OCI-LY7 (cell line): ENCODE measurements around the gene SPRYD4. TPM values are rescaled to one million over a fixed set of nuclear protein-coding genes. Genes with fewer than 3 reads are reported as not detected.
"Not testable (repeated sequence)": the region's sequence is repeated elsewhere in the genome, so short reads cannot be mapped to it uniquely, and the experiment has no call there.

Experiments
- BruUV-seq: library from RNA; stranded (reverse); fragments of 400-500 nt; replicated peaks from 2 replicates; lab custom pipeline; 2021; lab: Mats Ljungman, UMichigan
- CTCF ChIA-PET: fragments of 300-600 bp; sonication (Branson Sonifier 250); formaldehyde crosslinking; loops from one replicate; lab custom pipeline; 2022; ENCODE audit warnings: antibody characterized with exemption; ENCODE audit not compliant: unreplicated experiment; lab: Charles Lee
- POLR2A ChIA-PET: fragments of 300-600 bp; sonication (Branson Sonifier 250); formaldehyde crosslinking; loops from one replicate; lab custom pipeline; 2022; ENCODE audit warnings: antibody characterized with exemption; lab: Charles Lee
- DNase-seq: peaks from one replicate; pipeline ENCODE4 v3.0.0-alpha.2; 2015; ENCODE audit warnings: low spot score
- H2AFZ ChIP-seq: fragments of 200-600 bp; sonication (generic), shearing (Covaris generic); 2 replicates; pipeline ENCODE4 v1.6.1; 2014; ENCODE audit warnings: mild to moderate bottlenecking, antibody characterized with exemption, low read length, moderate library complexity
- H3K27ac ChIP-seq: fragments of 200-600 bp; sonication (generic); 2 replicates; pipeline ENCODE4 v1.5.1; 2014; ENCODE audit warnings: mixed run types, low read depth, mild to moderate bottlenecking, moderate library complexity, low read length, inconsistent platforms; ENCODE audit not compliant: poor library complexity, severe bottlenecking
- H3K36me3 ChIP-seq: fragments of 200-600 bp; sonication (generic); 2 replicates; pipeline ENCODE4 v1.6.1; 2014; ENCODE audit warnings: mild to moderate bottlenecking, antibody characterized with exemption, low read length, moderate library complexity, mixed read lengths; ENCODE audit not compliant: insufficient read depth
- H3K4me1 ChIP-seq: fragments of 200-600 bp; sonication (generic); 2 replicates; pipeline ENCODE4 v1.5.1; 2014; ENCODE audit warnings: mild to moderate bottlenecking, low read length; ENCODE audit not compliant: insufficient read depth, poor library complexity, severe bottlenecking
- H3K4me2 ChIP-seq: fragments of 200-600 bp; sonication (generic); 2 replicates; pipeline ENCODE4 v1.6.1; 2014; ENCODE audit warnings: mild to moderate bottlenecking, low read length
- H3K4me3 ChIP-seq: fragments of 200-600 bp; sonication (generic); 2 replicates; pipeline ENCODE4 v1.5.1; 2014; ENCODE audit warnings: mild to moderate bottlenecking, low read depth, low read length; ENCODE audit not compliant: poor library complexity, severe bottlenecking
- H3K79me2 ChIP-seq: fragments of 200-600 bp; sonication (generic); 2 replicates; pipeline ENCODE4 v1.6.1; 2016; ENCODE audit warnings: low read depth, mild to moderate bottlenecking, low read length, moderate library complexity, mixed read lengths; ENCODE audit not compliant: insufficient read depth
- H3K9me2 ChIP-seq: fragments of 200-600 bp; sonication (generic); 2 replicates; pipeline ENCODE4 v1.6.1; 2016; ENCODE audit warnings: mild to moderate bottlenecking, low read length, mixed read lengths; ENCODE audit not compliant: insufficient read depth
- H3K9me3 ChIP-seq: fragments of 200-600 bp; sonication (generic); 2 replicates; pipeline ENCODE4 v1.6.1; 2014; ENCODE audit warnings: mild to moderate bottlenecking, mixed run types, low read length, mixed read lengths
- H4K20me1 ChIP-seq: fragments of 200-600 bp; sonication (generic); 2 replicates; pipeline ENCODE4 v1.6.1; 2014; ENCODE audit warnings: mild to moderate bottlenecking, antibody characterized with exemption, low read length, moderate library complexity, mixed read lengths; ENCODE audit not compliant: insufficient read depth
- EZH2phosphoT487 ChIP-seq: fragments of 200-600 bp; sonication (generic); IDR thresholded peaks from 2 replicates; pipeline ENCODE4 v1.6.1; 2018; ENCODE audit warnings: low read depth, borderline replicate concordance, mild to moderate bottlenecking, mixed run types, antibody characterized with exemption, low read length, moderate library complexity, mixed read lengths
- intact Hi-C: fragments of 100-400 bp; cut with micrococcal nuclease; formaldehyde crosslinking; loops from one replicate; pipeline ENCODE4 v1.10.0; 2022; ENCODE audit not compliant: unreplicated experiment
- total RNA-seq, 2 experiments: library from RNA; depleted of rRNA in 1 of 2; stranded (reverse); fragments of >200 nt in 1 of 2; shearing (Covaris generic) in 1 of 2; gene quantifications; 2 replicates each; pipeline ENCODE4 v1.2.3, GENCODE V29; 2014 to 2022
- TF ChIP-seq, protein P1 (sequence below): fragments of 200-600 bp; sonication (generic); conservative IDR thresholded peaks from 2 replicates; pipeline ENCODE4 v1.5.1; 2014; ENCODE audit warnings: mild to moderate bottlenecking, antibody characterized with exemption, low read length, moderate library complexity, mixed read lengths

Gene SPRYD4
- total RNA-seq, 2 experiments from 2014 or later, result 5.9 to 7.5 TPM

DNA sequence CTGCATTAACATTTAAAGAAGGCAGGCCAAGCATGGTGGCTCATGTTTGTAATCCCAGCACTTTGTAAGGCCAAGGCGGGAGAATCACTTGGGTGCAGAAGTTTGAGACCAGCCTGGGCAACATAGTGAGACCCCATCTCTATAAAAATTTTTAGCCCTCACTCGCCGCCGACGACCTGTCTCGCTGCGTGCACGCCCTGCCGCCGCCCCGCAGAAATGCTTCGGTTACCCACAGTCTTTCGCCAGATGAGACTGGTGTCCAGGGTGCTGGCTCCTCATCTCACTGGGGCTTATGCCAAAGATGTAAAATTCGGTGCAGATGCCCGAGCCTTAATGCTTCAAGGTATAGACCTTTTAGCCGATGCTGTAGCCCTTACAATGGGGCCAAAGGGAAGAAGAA lies 42.4 kb downstream of the SPRYD4 start:
- POLR2A ChIA-PET, result no interaction called here
- Histone ChIP-seq H3K9me3 (no peaks in the 10 kb centered on the region), H2AFZ (no peak overlapping the region), H3K9me2 (no peaks in the 10 kb centered on the region), H3K36me3 (no peaks in the 10 kb centered on the region), H3K27ac (no peak overlapping the region), H4K20me1 (no peaks in the 10 kb centered on the region), H3K79me2 (no peaks in the 10 kb centered on the region), H3K4me1 (no peaks in the 10 kb centered on the region), H3K4me2 (no peak overlapping the region), H3K4me3 (no peak overlapping the region)
- TF ChIP-seq, protein P1, sequence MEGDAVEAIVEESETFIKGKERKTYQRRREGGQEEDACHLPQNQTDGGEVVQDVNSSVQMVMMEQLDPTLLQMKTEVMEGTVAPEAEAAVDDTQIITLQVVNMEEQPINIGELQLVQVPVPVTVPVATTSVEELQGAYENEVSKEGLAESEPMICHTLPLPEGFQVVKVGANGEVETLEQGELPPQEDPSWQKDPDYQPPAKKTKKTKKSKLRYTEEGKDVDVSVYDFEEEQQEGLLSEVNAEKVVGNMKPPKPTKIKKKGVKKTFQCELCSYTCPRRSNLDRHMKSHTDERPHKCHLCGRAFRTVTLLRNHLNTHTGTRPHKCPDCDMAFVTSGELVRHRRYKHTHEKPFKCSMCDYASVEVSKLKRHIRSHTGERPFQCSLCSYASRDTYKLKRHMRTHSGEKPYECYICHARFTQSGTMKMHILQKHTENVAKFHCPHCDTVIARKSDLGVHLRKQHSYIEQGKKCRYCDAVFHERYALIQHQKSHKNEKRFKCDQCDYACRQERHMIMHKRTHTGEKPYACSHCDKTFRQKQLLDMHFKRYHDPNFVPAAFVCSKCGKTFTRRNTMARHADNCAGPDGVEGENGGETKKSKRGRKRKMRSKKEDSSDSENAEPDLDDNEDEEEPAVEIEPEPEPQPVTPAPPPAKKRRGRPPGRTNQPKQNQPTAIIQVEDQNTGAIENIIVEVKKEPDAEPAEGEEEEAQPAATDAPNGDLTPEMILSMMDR, result no peak
- TF ChIP-seq EZH2phosphoT487, result no peak
- no TSS peak for BruUV-seq
- CTCF ChIA-PET, result no interaction called here
- DNase-seq, result no peak
- intact Hi-C loops, result loop anchor here (5.0 to 10.0 kb wide), 2 partner anchors 82 to 604 kb away; partner anchors contain the start of gene STAT6

DNA sequence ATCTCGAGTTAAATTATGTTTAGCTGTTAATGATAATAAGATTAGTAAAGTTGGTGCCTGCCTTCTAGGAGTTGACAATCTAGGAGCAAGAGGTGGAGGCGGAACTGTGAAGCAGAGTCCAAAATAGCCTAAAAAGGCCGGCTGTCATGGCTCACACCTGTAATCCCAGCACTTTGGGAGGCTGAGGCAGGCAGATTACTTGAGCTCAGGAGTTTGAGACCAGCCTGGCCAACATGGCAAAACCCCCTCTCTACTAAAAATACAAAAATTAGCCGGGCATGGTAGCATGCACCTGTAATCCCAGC lies 45.6 kb downstream of the SPRYD4 start:
- not testable (repeated sequence) for H3K27ac ChIP-seq, H2AFZ ChIP-seq, H3K4me2 ChIP-seq, H3K4me3 ChIP-seq, H3K4me1 ChIP-seq, H3K9me2 ChIP-seq, DNase-seq, BruUV-seq, H3K9me3 ChIP-seq, H3K79me2 ChIP-seq, H3K36me3 ChIP-seq, H4K20me1 ChIP-seq
- ChIA-PET CTCF (interaction anchor here (1.6 kb wide), 1 partner anchor 123 kb away, joined by 7 read pairs; no protein-coding TSS in a partner anchor), POLR2A (interaction anchor here (1.8 kb wide), 1 partner anchor 122 kb away, joined by 10 read pairs; no protein-coding TSS in a partner anchor)
- intact Hi-C loops, result loop anchor here (5.0 to 10.0 kb wide), 2 partner anchors 78 to 601 kb away; partner anchors contain the start of gene STAT6
- TF ChIP-seq, protein P1, result peak; percentile 23; the same call in 1 of the 2 replicates

DNA sequence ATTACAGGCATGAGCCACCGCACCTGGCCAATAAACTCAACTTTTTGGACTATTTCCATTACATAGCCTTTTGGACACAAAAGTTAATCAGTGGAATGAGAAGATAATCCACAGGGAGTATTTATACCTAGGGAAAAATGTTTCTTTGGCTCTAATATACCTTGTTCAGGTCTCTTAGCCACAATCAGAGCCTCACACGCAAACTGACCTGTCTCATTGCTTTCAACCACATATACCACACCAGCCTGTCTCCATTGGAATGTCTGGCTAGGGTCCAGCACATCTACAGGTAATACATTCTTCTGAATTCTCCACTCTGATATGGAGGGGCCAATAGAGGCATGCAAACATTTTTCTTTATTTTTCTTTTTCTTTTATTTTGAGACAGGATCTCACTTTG lies 49.5 kb downstream of the SPRYD4 start:
- BruUV-seq, result no TSS peak
- no peaks in the 10 kb centered on the region for H4K20me1 ChIP-seq
- CTCF ChIA-PET, result no interaction called here
- H3K27ac ChIP-seq, result no peak overlapping the region
- TF ChIP-seq EZH2phosphoT487, result no peak
- TF ChIP-seq, protein P1, result no peak
- H2AFZ ChIP-seq, result no peak overlapping the region
- no peak for DNase-seq
- intact Hi-C loops, result loop anchor here (1.0 to 10.0 kb wide), 2 partner anchors 55 to 597 kb away; partner anchors contain the start of gene STAT6
- H3K4me3 ChIP-seq, result no peak overlapping the region
- H3K36me3 ChIP-seq, result no peaks in the 10 kb centered on the region
- H3K4me1 ChIP-seq, result no peaks in the 10 kb centered on the region
- no peaks in the 10 kb centered on the region for H3K9me2 ChIP-seq
- POLR2A ChIA-PET, result no interaction called here
- no peak overlapping the region for H3K4me2 ChIP-seq
- H3K9me3 ChIP-seq, result no peaks in the 10 kb centered on the region
- no peaks in the 10 kb centered on the region for H3K79me2 ChIP-seq
